Type B pancreatic cell (in vitro differentiated cells): ENCODE results near the gene LCN12. TPM values are rescaled to one million over a fixed set of nuclear protein-coding genes. Genes with fewer than 3 reads are reported as not detected.

Experiments
- DNase-seq: peaks from one replicate; pipeline ENCODE4 v3.0.0; 2021; ENCODE audit warnings: mixed read lengths; ENCODE audit not compliant: unreplicated experiment; ENCODE audit errors: extremely low spot score
- H3K27ac Mint-ChIP-seq: 2 replicates; pipeline ENCODE4 v1.8.0; 2021; ENCODE audit warnings: mild to moderate bottlenecking, mixed read lengths
- H3K27me3 Mint-ChIP-seq: 2 replicates; pipeline ENCODE4 v1.8.0; 2021; ENCODE audit warnings: mixed read lengths
- H3K36me3 Mint-ChIP-seq: 2 replicates; pipeline ENCODE4 v1.8.0; 2021; ENCODE audit warnings: mixed read lengths
- H3K4me1 Mint-ChIP-seq: one replicate; pipeline ENCODE4 v1.8.0; 2021; ENCODE audit warnings: mixed read lengths; ENCODE audit not compliant: unreplicated experiment
- H3K4me3 Mint-ChIP-seq: 2 replicates; pipeline ENCODE4 v1.8.0; 2021; ENCODE audit warnings: mild to moderate bottlenecking, mixed read lengths
- H3K9me3 Mint-ChIP-seq: 2 replicates; pipeline ENCODE4 v1.8.0; 2021; ENCODE audit warnings: mixed read lengths
- CTCF ChIP-seq: fragments of 200-600 bp; sonication (generic); conservative IDR thresholded peaks from 2 replicates; pipeline ENCODE4 v1.5.0; 2021; ENCODE audit warnings: antibody characterized with exemption, mild to moderate bottlenecking
- total RNA-seq: library from RNA; stranded (reverse); gene quantifications from 2 replicates; pipeline ENCODE4 v1.2.1, GENCODE V29; 2021; ENCODE audit warnings: low replicate concordance

The LCN12 gene
- total RNA-seq, 1 donor from 2014 or later: 8.3 TPM

- no peaks in the 10 kb centered on the region for H3K4me1 Mint-ChIP-seq
- peak overlapping the region; percentile 76 for H3K4me3 Mint-ChIP-seq
- no peaks in the 10 kb centered on the region for H3K36me3 Mint-ChIP-seq
- peaks cover 4% of the 10 kb centered on the region for H3K27me3 Mint-ChIP-seq
- no peak for DNase-seq
- peak overlapping the region; percentile 62 for H3K27ac Mint-ChIP-seq
- no peaks in the 10 kb centered on the region for H3K9me3 Mint-ChIP-seq
- TF ChIP-seq CTCF: no peak
Measured at GRCh38 chr9:136997371-136997770, 45.3 kb downstream of the LCN12 start.

- no peaks in the 10 kb centered on the region for H3K9me3 Mint-ChIP-seq
- H3K4me1 Mint-ChIP-seq: no peaks in the 10 kb centered on the region
- no peaks in the 10 kb centered on the region for H3K36me3 Mint-ChIP-seq
- H3K4me3 Mint-ChIP-seq: peak overlapping the region; percentile 76
- TF ChIP-seq CTCF: no peak
- H3K27ac Mint-ChIP-seq: peak overlapping the region; percentile 62
- DNase-seq: no peak
- H3K27me3 Mint-ChIP-seq: peaks cover 4% of the 10 kb centered on the region
Measured at GRCh38 chr9:136997830-136998234, 45.8 kb downstream of the LCN12 start.

GRCh38 chr9:137000177-137000930, 48.3 kb downstream of the LCN12 start:
- H3K4me1 Mint-ChIP-seq: no peaks in the 10 kb centered on the region
- DNase-seq: no peak
- H3K27me3 Mint-ChIP-seq: peaks cover 4% of the 10 kb centered on the region
- peak overlapping the region; percentile 40 for H3K4me3 Mint-ChIP-seq
- H3K27ac Mint-ChIP-seq: peak overlapping the region; percentile 86
- peaks cover 4% of the 10 kb centered on the region for H3K9me3 Mint-ChIP-seq
- TF ChIP-seq CTCF: no peak
- H3K36me3 Mint-ChIP-seq: no peaks in the 10 kb centered on the region

GRCh38 chr9:137001857-137002645, 50.0 kb downstream of the LCN12 start:
- no peak for TF ChIP-seq CTCF
- no peak overlapping the region for H3K27ac Mint-ChIP-seq
- H3K4me1 Mint-ChIP-seq: no peaks in the 10 kb centered on the region
- H3K36me3 Mint-ChIP-seq: no peaks in the 10 kb centered on the region
- H3K4me3 Mint-ChIP-seq: no peak overlapping the region
- no peak for DNase-seq
- H3K27me3 Mint-ChIP-seq: peaks cover 4% of the 10 kb centered on the region
- H3K9me3 Mint-ChIP-seq: peaks cover 4% of the 10 kb centered on the region

- H3K27me3 Mint-ChIP-seq: peaks cover 2% of the 10 kb centered on the region
- no peak overlapping the region for H3K4me3 Mint-ChIP-seq
- no peak overlapping the region for H3K27ac Mint-ChIP-seq
- no peaks in the 10 kb centered on the region for H3K36me3 Mint-ChIP-seq
- peaks cover 4% of the 10 kb centered on the region for H3K9me3 Mint-ChIP-seq
- TF ChIP-seq CTCF: no peak
- DNase-seq: no peak
- no peaks in the 10 kb centered on the region for H3K4me1 Mint-ChIP-seq
Measured at GRCh38 chr9:137002646-137003041, 50.6 kb downstream of the LCN12 start.
